GM19455 (cell line): ENCODE results near the gene IGF2R.
"Not testable (repeated sequence)": the region's sequence is repeated elsewhere in the genome, so short reads cannot be mapped to it uniquely, and the experiment has no call there.

Experiments used
- ATAC-seq: cut with Tn5 transposase; IDR thresholded peaks from one replicate; pipeline ENCODE4 v1.9.1; 2021; ENCODE audit not compliant: unreplicated experiment

The IGF2R gene

DNA sequence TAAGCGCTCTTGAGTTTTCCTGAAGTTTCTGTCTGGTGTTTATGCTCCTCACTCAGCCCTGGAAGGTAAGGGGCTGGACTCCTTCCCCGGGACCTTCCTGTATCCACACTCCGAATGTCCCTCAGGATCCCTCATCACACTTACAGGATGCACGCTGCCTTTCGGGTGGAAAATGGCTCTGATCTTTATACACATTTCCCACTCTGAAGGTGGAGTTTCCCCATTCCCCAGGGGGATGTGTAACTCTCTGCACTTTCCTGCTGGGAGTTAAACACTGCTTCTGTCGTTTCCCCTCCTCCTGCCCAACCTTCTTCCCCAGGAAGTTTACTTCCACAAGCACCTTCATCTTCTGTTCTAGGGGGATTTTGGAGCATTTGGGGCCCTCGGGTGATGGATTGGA lies 17.1 kb upstream of the IGF2R start:
- ATAC-seq: no peak

- no peak for ATAC-seq
Measured at GRCh38 chr6:159952289-159953005, 16.4 kb upstream of the IGF2R start.

GRCh38 chr6:159953091-159953601 lies 15.7 kb upstream of the IGF2R start:
- no peak for ATAC-seq

DNA sequence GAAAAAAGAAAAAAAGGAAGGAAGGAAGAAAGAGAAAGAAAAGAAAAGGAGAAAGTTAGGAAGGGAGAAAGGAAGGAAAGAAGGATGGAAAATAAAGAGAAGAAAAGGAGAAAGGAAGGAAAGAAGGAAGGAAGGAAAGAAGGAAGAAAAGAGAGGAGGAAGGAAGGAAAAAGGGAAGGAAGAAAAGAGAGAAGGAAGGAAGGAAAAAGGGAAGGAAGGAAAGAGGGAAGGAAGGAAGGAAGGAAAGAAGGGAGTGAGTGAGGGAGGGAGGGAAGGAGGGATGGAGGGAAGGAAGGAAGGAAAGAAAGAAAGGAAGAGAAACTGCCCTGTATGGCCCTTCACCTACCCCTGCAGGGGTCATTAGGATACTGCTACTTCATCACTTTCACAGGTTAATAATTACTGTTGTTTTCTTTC lies 12.9 kb upstream of the IGF2R start:
- ATAC-seq: no peak

DNA sequence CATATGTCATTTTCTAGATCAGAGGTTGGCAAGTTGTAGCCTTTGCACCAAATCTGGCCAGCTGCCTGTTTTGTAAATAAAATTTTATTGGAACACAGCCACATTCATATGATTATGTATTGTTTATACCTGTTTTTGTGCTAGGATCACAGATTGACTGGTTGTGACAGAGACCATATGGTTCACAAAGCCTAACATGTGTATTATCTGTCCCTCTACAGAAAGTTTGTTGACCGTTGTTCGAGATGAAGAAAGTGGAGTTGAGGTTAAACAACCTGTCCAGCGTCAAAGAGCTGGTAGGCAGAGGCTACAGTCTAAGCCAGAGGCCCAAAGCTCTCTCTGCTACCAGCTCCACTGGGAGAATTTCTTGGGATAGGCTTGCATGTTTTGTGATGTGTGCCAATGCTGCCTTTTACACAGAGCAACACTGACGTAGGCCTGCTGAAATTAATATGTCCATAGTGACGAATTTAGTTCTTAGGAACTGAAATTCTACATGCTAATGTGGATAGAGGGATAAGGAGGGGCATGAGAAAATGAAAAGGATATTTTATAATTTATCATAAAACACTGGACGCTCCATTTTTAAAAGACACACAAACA lies 11.7 kb upstream of the IGF2R start:
- no peak for ATAC-seq

DNA sequence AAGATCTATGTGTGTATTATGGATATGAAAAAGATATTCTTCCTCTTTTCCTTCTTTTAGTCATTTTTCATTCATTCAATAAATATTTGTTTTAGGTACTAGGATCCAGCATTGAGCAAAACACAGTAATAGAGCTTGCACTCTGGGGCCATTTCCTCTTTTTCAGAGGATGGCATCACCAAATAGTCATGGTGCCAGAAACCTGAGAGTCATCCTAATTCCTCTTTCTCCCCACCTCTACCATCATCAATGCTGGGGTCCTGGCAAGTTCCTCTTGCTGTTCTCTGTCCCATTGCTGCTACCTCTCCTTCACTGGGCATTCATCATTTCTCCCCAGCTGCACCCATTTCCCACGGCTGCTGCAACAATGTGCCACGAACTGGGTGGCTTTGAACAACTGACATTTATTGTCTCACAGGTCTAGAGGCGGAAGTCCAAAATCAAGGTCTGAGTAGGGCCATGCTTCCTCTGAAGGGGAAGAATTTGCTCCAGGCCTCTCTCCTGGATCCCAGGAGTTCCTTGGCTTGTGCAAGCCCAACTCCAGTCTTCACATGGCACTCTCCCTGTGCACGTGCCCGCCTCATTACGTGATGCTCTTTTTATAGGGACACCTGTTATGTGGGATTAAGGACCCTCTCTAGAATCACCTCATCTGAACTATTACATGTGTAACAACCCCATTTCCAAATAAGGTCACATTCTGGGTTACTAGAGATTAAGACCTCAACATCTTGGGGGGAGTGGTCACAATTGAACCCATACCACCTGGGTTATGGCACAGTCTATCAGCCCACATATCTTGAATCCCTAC lies 9.5 kb upstream of the IGF2R start:
- no peak for ATAC-seq

GRCh38 chr6:159959976-159960384 lies 8.9 kb upstream of the IGF2R start:
- no peak for ATAC-seq

DNA sequence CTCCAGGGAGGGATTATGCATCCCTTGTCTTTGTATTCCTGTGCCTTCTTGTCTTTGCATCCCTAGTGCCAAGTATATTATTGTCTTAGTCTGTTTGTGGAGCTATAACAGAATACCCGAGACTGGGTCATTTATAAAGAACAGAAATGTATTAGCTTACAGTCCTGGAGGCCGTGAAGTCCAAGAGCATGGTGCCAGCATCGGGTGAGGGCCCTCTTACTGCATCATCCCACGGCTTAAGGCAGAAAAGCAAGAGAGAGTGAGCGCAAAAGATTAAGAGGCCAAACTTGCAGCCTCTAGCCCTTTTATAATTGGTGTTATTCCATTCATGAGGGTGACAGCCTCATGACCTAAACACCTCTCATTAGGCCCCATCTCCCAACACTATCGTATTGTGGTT lies 8.4 kb upstream of the IGF2R start:
- no peak for ATAC-seq

DNA sequence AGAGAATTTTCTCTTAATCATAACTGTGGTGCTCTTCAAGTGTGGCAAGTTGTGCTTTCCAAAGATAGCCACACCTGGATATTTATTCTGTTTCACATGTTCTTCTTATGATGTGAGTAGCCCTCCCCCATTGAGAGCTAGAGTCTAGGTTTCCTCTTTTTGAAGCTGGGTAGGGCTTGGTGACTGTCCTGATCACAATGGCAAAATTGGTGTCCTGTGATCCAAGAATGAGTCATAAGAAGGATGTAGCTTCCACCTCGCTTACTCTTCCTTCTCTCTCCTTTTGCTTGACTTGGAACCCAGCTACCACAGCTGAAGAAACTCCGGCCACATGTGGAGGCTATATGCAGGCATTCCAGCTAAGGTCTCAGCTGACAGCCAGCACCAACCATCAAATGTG lies 7.4 kb upstream of the IGF2R start:
- ATAC-seq: no peak

DNA sequence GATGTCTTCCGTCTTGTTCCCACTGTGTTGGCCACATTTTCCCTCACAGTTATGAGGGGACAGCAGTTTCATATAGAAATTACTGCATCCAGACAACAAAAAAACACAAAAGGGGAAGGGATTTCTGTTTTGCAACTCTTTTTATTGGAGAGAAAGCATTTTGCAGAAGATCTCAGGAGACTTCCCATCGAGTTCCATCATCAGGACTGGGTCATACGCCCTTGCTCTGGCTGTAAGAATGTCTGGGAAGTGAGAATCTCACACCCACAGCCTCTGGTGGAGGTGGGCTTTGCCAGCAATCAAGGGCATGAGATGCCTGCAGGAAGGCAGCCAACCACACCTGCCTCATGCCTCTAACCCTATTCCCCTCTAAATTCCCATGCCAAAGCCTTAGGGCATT lies 5.8 kb upstream of the IGF2R start:
- ATAC-seq: no peak

DNA sequence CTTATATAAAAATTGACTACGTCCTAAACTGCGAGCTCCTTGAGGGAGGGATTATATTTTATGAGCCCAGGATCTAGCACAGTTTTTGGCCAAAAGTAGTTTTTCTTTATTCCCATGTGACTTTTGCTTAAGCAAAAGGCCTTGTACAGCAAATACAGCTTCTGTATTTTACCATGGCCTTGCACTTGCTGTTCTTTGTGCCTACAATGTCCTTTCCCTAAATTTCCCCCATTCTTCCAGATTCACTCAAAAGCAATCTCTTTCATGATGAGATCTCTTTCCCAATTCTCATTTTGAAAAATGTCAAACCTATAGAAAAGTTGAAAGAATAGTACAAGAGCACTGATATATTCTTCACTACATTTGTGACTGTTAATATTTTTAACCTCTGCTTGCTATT lies 4.8 kb upstream of the IGF2R start:
- no peak for ATAC-seq

DNA sequence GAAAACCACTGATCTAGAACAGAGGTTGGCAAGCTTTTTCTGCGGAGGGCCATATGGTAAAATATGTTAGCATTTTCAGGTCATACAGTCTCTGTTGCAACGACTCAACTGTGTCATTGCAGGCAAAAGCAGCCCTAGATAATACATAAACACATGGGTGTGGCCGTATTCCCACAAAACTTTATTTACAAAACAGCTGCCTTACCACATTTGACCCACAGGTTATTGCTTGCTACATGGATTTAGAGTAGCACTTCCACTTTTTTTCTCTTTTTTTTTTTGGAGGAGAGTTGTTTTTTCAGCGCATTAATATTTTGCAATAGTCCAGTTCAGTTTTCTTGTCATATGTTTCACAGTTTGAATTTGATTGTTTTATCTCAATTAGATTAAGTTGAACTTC lies 2.5 kb upstream of the IGF2R start:
- ATAC-seq: no peak

- ATAC-seq: no peak
Measured at GRCh38 chr6:159966981-159967380, 1.9 kb upstream of the IGF2R start.

GRCh38 chr6:159967621-159968020 lies 1.3 kb upstream of the IGF2R start:
- ATAC-seq: not testable (repeated sequence)

DNA sequence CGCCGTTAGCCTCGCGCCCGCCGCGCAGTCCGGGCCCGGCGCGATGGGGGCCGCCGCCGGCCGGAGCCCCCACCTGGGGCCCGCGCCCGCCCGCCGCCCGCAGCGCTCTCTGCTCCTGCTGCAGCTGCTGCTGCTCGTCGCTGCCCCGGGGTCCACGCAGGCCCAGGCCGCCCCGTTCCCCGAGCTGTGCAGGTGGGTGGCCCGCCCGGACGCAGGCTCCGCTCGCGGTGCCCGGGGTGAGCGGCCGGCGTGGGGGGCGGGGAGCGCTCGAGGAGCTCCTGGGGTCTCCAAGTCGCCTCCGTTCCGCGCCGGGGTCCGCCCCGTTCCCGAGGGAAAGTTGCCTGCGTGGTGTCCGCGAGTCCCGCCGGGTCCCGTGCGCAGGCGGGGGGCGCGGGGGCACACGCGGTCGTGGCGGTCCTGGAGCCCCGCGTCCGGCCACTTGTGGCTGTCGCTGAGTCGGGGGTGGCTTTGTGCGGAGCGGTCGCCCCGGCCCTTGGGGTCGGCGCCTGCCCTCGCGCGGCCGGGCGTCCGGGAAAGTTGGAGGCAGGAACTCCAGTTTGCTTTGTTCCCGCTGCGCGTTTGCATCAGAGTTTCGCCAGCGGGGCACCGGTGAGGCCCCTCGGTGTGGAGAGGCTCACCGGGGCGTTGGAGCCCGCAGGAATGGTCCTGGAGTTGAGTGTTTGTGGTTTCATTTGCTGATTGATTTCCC lies 476 bp downstream of the IGF2R start:
- peak; percentile 42 for ATAC-seq

DNA sequence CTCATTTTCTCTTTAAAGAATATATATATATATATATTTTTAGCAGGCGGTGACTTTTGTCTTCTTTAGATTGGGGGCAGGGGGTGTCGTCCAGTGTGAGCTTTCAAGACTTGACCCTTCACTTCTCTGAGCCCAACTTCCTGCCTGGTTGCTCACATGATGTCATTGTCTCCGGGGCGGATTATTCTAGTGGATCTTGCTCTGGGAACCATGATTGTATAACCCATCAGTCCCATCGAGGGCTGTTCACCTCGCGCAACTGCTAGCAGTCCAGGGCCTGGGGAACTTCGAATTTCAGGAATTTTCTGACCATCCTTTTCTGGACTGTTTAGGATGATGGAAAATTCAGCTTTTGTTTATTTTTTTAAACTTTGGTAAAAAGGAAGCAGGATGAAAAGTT lies 1.0 kb downstream of the IGF2R start:
- ATAC-seq: peak; percentile 34

DNA sequence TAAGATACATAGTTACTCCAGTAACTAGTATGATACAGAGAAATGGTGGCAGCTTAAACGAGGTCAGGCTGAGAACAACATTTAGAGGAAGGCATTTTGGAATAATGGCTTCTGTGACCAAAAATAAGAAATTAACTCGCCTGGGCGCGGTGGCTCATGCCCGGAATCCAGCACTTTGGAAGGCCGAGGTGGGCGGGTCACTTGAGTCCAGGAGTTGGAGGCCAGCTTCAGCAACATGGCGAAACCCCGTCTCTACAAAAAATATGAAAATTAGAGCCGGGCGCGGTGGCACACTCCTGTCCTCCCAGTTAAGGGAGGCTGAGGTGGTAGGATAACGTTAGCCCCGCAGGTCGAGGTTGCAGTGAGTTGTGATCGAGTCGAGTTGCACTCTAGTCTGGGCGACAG lies 1.8 kb downstream of the IGF2R start:
- no peak for ATAC-seq

- ATAC-seq: no peak
Measured at GRCh38 chr6:159971341-159972178, 2.7 kb downstream of the IGF2R start.

DNA sequence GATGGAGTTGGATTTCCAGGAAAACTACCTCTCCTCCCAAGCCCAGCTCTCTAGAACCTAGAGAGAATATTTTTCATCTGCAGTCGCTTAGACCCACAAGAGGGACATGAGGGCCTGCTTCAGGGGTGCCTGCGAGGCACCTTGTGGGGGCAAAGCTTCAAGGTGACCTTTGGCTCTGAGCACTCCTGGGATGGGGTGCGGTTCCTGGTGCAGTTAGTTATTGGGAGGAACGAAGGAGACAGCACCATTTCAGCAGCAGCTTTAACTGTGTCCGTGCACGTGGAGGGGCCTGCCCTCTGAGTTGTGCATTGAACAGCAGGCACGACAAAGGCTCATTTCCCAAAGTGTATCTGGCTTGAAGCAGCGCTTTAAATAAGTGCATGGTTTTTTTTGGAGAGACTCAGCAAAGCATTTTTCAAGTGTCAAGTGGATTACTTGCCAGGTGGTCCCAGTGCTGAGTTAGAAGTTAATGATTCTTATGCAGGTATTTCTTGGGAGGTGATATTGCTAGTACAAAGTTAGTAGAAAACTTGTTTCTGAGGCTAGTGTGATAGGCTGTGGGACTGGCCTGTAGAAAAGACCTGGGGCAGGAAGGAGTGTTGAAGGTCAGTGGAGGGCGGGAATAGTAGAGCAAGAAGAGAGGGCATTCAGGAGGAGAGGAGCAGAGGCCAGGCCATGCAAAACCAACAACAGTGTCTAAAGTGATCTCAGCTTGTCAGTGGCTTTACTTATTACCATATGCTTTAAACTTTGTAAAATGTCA lies 3.8 kb downstream of the IGF2R start:
- no peak for ATAC-seq

- no peak for ATAC-seq
Measured at GRCh38 chr6:159973406-159973805, 4.5 kb downstream of the IGF2R start.
